GM12878 (cell line): ENCODE measurements around the gene STAG2. TPM values are rescaled to one million over a fixed set of nuclear protein-coding genes. Genes with fewer than 3 reads are reported as not detected.

Source experiments
- ATAC-seq: fragments of 200-7000 bp; cut with Tn5 transposase; 3 replicates; pipeline ENCODE4 v1.9.1; 2020; ENCODE audit warnings: mild to moderate bottlenecking, moderate library complexity
- BruUV-seq: library from RNA; stranded (reverse); fragments of 400-500 nt; replicated peaks from 2 replicates; lab custom pipeline; 2021; lab: Mats Ljungman, UMichigan
- CTCF ChIA-PET: fragments of 300-600 bp; sonication (Branson Sonifier 250); formaldehyde crosslinking; extraction: SDS; loops from one replicate; lab custom pipeline; 2021; ENCODE audit warnings: inconsistent platforms; lab: Yijun Ruan, JAX
- POLR2A ChIA-PET: fragments of 350-600 bp; formaldehyde crosslinking; extraction: SDS; loops from one replicate; lab custom pipeline; 2021; ENCODE audit warnings: inconsistent platforms; lab: Charles Lee
- RAD21 ChIA-PET: fragments of 300-600 bp; sonication (Branson Sonifier 250); formaldehyde crosslinking; loops from one replicate; lab custom pipeline; 2023; ENCODE audit warnings: antibody characterized with exemption; ENCODE audit not compliant: unreplicated experiment; lab: Charles Lee
- SMC1A ChIA-PET: fragments of 300-600 bp; sonication (Branson Sonifier 250); formaldehyde crosslinking; loops from one replicate; lab custom pipeline; 2023; ENCODE audit not compliant: unreplicated experiment, uncharacterized antibody; lab: Charles Lee
- DNase-seq: peaks from one replicate; pipeline ENCODE4 v3.0.0-alpha.2; 2011; ENCODE audit warnings: low read depth, low spot score
- FAIRE-seq: peaks from 3 replicates; lab custom pipeline; 2011; peaks lifted over from hg19 to GRCh38; lab: Jason Lieb, UNC
- H2AFZ ChIP-seq: 2 replicates; pipeline ENCODE4 v1.6.0; 2011; ENCODE audit warnings: low read depth, low read length, control low read depth; ENCODE audit not compliant: control insufficient read depth
- H3K27ac ChIP-seq: 2 replicates; pipeline ENCODE4 v1.5.1; 2011; ENCODE audit warnings: control low read depth; ENCODE audit not compliant: control insufficient read depth, insufficient read depth
- H3K27me3 ChIP-seq, 2 experiments: replicated peaks in 1 of 2; 2 replicates each; pipeline versions ENCODE4 v1.6.0 to v1.6.1; 2011; ENCODE audit warnings: low read length in 1 of 2; ENCODE audit not compliant: control insufficient read depth in 2 of 2, insufficient read depth in 2 of 2
- H3K36me3 ChIP-seq, 2 experiments: 2 replicates each; pipeline ENCODE4 v1.5.1; 2011; ENCODE audit warnings: low read length in 1 of 2; ENCODE audit not compliant: control insufficient read depth in 2 of 2, insufficient read depth in 2 of 2
- H3K4me1 ChIP-seq: 2 replicates; pipeline ENCODE4 v1.6.1; 2011; ENCODE audit warnings: mild to moderate bottlenecking, low read length, moderate library complexity, mixed read lengths; ENCODE audit not compliant: control insufficient read depth, insufficient read depth
- H3K4me2 ChIP-seq: 2 replicates; pipeline ENCODE4 v1.6.0; 2011; ENCODE audit warnings: control low read depth; ENCODE audit not compliant: control insufficient read depth, insufficient read depth
- H3K4me3 ChIP-seq: fragments of 200-600 bp; sonication (generic); 2 replicates; pipeline ENCODE4 v1.5.1; 2016
- H3K79me2 ChIP-seq: 2 replicates; pipeline ENCODE4 v1.6.0; 2011; ENCODE audit warnings: low read length; ENCODE audit not compliant: control insufficient read depth, insufficient read depth
- H3K9ac ChIP-seq: 2 replicates; pipeline ENCODE4 v1.8.0; 2011; ENCODE audit warnings: low read length, control low read depth, mixed read lengths; ENCODE audit not compliant: control insufficient read depth, insufficient read depth
- H3K9me3 ChIP-seq: replicated peaks from 3 replicates; pipeline ENCODE4 v1.5.1; 2011; ENCODE audit warnings: mild to moderate bottlenecking, low read length; ENCODE audit not compliant: control insufficient read depth, insufficient read depth
- H4K20me1 ChIP-seq: 2 replicates; pipeline ENCODE4 v1.6.0; 2011; ENCODE audit not compliant: control insufficient read depth, insufficient read depth
- BMI1 ChIP-seq: fragments of 450-650 bp; IDR thresholded peaks from 2 replicates; pipeline ENCODE4 v1.6.1; 2016; ENCODE audit warnings: mild to moderate bottlenecking, moderate library complexity, borderline replicate concordance
- JUND ChIP-seq: IDR thresholded peaks from 2 replicates; pipeline ENCODE4 v1.6.1; 2012; ENCODE audit warnings: low read depth, mild to moderate bottlenecking, low read length, improper control_type of control experiment, moderate library complexity
- MEF2B ChIP-seq: fragments of 450-650 bp; IDR thresholded peaks from 2 replicates; pipeline ENCODE4 v1.6.1; 2018; ENCODE audit warnings: mild to moderate bottlenecking, moderate library complexity; ENCODE audit not compliant: partially characterized antibody, poor library complexity, severe bottlenecking
- MTA2 ChIP-seq: fragments of 450-650 bp; IDR thresholded peaks from 2 replicates; pipeline ENCODE4 v1.6.1; 2016; ENCODE audit warnings: low read depth, mild to moderate bottlenecking, moderate library complexity
- NBN ChIP-seq: fragments of 450-650 bp; IDR thresholded peaks from 2 replicates; pipeline ENCODE4 v1.6.1; 2016
- NFIC ChIP-seq: IDR thresholded peaks from 2 replicates; pipeline ENCODE4 v1.6.1; 2012; ENCODE audit warnings: low read depth, mild to moderate bottlenecking, inconsistent platforms, low read length, moderate library complexity
- NFXL1 ChIP-seq: fragments of 450-650 bp; IDR thresholded peaks from 2 replicates; pipeline ENCODE4 v1.6.1; 2017; ENCODE audit warnings: antibody characterized with exemption, mild to moderate bottlenecking, borderline replicate concordance
- NFYA ChIP-seq: IDR thresholded peaks from 2 replicates; pipeline ENCODE4 v1.6.1; 2011; ENCODE audit warnings: low read depth, mild to moderate bottlenecking, low read length, improper control_type of control experiment, borderline replicate concordance
- NR2C2 ChIP-seq: IDR thresholded peaks from 2 replicates; pipeline ENCODE4 v1.6.1; 2011; ENCODE audit warnings: borderline replicate concordance, low read depth; ENCODE audit not compliant: control insufficient read depth, insufficient read length
- POLR2A ChIP-seq: IDR thresholded peaks from 2 replicates; pipeline ENCODE4 v1.6.1; 2011; ENCODE audit warnings: low read depth, mild to moderate bottlenecking, low read length
- SMAD1 ChIP-seq: fragments of 450-650 bp; IDR thresholded peaks from 2 replicates; pipeline ENCODE4 v1.6.1; 2018; ENCODE audit warnings: mild to moderate bottlenecking, low read depth; ENCODE audit not compliant: partially characterized antibody
- WRNIP1 ChIP-seq: IDR thresholded peaks from 2 replicates; pipeline ENCODE4 v1.6.1; 2011; ENCODE audit warnings: low read depth, low read length, improper control_type of control experiment, borderline replicate concordance
- in situ Hi-C: fragments of 300-500 bp; cut with MboI; formaldehyde crosslinking; loops from 9 replicates; pipeline ENCODE4 v1.14.3; 2018; ENCODE audit warnings: mixed read lengths
- intact Hi-C: fragments of 100-400 bp; cut with micrococcal nuclease; formaldehyde crosslinking; loops from one replicate; pipeline ENCODE4 v1.14.2; 2022; ENCODE audit not compliant: unreplicated experiment
- polyA plus RNA-seq, 11 experiments: library from polyadenylated mRNA; depleted of rRNA in 4 of 11; unstranded in 6 of 11; stranded (reverse) in 5 of 11; fragments of >200 nt; fragmentation: Nextera tagmentation in 4 of 11; fragmentation: Illumina TruSeq in 1 of 11; extraction: Ambion mirVana in 4 of 11; extraction: Trizol in 1 of 11; gene quantifications; 1 replicate in 1 of 11; 2 replicates in 10 of 11; pipeline versions ENCODE4 v1.2.1 to v1.2.3, GENCODE V29; 2011 to 2016; ENCODE audit warnings: inconsistent platforms in 2 of 11, missing spikeins in 2 of 11, low read depth in 1 of 11
- total RNA-seq, 4 experiments: library from RNA; depleted of rRNA in 3 of 4; stranded (reverse); fragments of >200 nt in 3 of 4; fragmentation: Illumina TruSeq in 1 of 4; extraction: Trizol in 1 of 4; gene quantifications; 2 replicates each; pipeline versions ENCODE4 v1.2.1 to v1.2.3, GENCODE V29; 2013 to 2021

The STAG2 gene
- total and polyA plus RNA-seq, 10 of the 15 experiments (the other 5 are each of a cell fraction or from before 2014, with no cell fraction given), result 26.9 to 84.2 (median 46.7) TPM

GRCh38 chrX:124151195-124151594 lies 189.7 kb downstream of the STAG2 start:
- no peak for FAIRE-seq
- Histone ChIP-seq H3K9me3 (no peaks in the 10 kb centered on the region), H3K27me3 (no peaks in the 10 kb centered on the region), H3K27ac (no peak overlapping the region), H3K79me2 (no peaks in the 10 kb centered on the region), H4K20me1 (no peaks in the 10 kb centered on the region), H3K4me3 (no peak overlapping the region), H3K36me3 (no peaks in the 10 kb centered on the region), H3K4me1 (no peaks in the 10 kb centered on the region), H3K9ac (no peak overlapping the region), H2AFZ (no peak overlapping the region), H3K4me2 (no peak overlapping the region)
- ChIA-PET SMC1A (interaction anchor here (0.6 kb wide), 1 partner anchor 169 kb away, joined by 3 read pairs; no protein-coding TSS in a partner anchor), RAD21 (interaction anchor here (0.6 kb wide), 1 partner anchor 191 kb away, joined by 4 read pairs; no protein-coding TSS in a partner anchor), POLR2A (no interaction called here), CTCF (no interaction called here)
- intact Hi-C loops, result no loop called here
- TF ChIP-seq SMAD1 (no peak), POLR2A (no peak), NR2C2 (no peak), MEF2B (no peak), NFXL1 (no peak), JUND (no peak), NFYA (no peak), NBN (no peak), NFIC (no peak), MTA2 (no peak), WRNIP1 (no peak), BMI1 (no peak)
- DNase-seq, result no peak
- no peak for ATAC-seq
- BruUV-seq, result no TSS peak
- in situ Hi-C loops, result no loop called here

Other genes with a start within 250 kb of the STAG2 start
- 64.8 and 85.6 TPM in 2 replicates for gene THOC2, start 228.7 kb upstream of the STAG2 start, total RNA-seq (2014; rRNA removed)
- gene THOC2, start 228.7 kb upstream of the STAG2 start, total RNA-seq (2014; rRNA removed; fragmentation: Illumina TruSeq; extraction: Trizol), result 107 and 114 TPM in 2 replicates
- 69.3 and 69.9 TPM in 2 replicates for gene THOC2, start 228.7 kb upstream of the STAG2 start, total RNA-seq (2021)
- gene THOC2, start 228.7 kb upstream of the STAG2 start, polyA plus RNA-seq (2011; rRNA removed), result 136 and 209 TPM in 2 replicates
- 97.0 and 115 TPM in 2 replicates for gene THOC2, start 228.7 kb upstream of the STAG2 start, polyA plus RNA-seq (2014; fragmentation: Illumina TruSeq; extraction: Trizol)
- 100 to 1,000 TPM in 1 of 2 experiments, 10 to 100 TPM in 1; 65.9 to 100 TPM for gene THOC2, start 228.7 kb upstream of the STAG2 start, polyA plus RNA-seq (2014; fragmentation: Nextera tagmentation; extraction: Ambion mirVana)
- 57.0 and 71.3 TPM in 2 replicates for gene THOC2, start 228.7 kb upstream of the STAG2 start, polyA plus RNA-seq (2014; rRNA removed)
- 10 to 100 TPM; 74.6 to 75.7 TPM for gene THOC2, start 228.7 kb upstream of the STAG2 start, polyA plus RNA-seq (2016; fragmentation: Nextera tagmentation; extraction: Ambion mirVana)
- gene XIAP, start 101.7 kb upstream of the STAG2 start, total RNA-seq (2014; rRNA removed), result 13.2 and 16.9 TPM in 2 replicates
- 19.6 and 21.1 TPM in 2 replicates for gene XIAP, start 101.7 kb upstream of the STAG2 start, total RNA-seq (2014; rRNA removed; fragmentation: Illumina TruSeq; extraction: Trizol)
- gene XIAP, start 101.7 kb upstream of the STAG2 start, total RNA-seq (2021), result 17.7 and 20.8 TPM in 2 replicates
- gene XIAP, start 101.7 kb upstream of the STAG2 start, polyA plus RNA-seq (2011; rRNA removed), result 17.0 and 27.2 TPM in 2 replicates
- gene XIAP, start 101.7 kb upstream of the STAG2 start, polyA plus RNA-seq (2014; fragmentation: Illumina TruSeq; extraction: Trizol), result 12.1 and 15.8 TPM in 2 replicates
- 1 to 10 TPM; 3.3 to 6.2 TPM for gene XIAP, start 101.7 kb upstream of the STAG2 start, polyA plus RNA-seq (2014; fragmentation: Nextera tagmentation; extraction: Ambion mirVana)
- gene XIAP, start 101.7 kb upstream of the STAG2 start, polyA plus RNA-seq (2014; rRNA removed), result 11.7 and 18.4 TPM in 2 replicates
- 1 to 10 TPM; 6.8 to 8.4 TPM for gene XIAP, start 101.7 kb upstream of the STAG2 start, polyA plus RNA-seq (2016; fragmentation: Nextera tagmentation; extraction: Ambion mirVana)